Nephron progenitor cell (in vitro differentiated cells): ENCODE results near the gene TMEM250.

Source experiments
- DNase-seq: peaks from one replicate; pipeline ENCODE4 v3.0.0; 2021
- H3K27ac Mint-ChIP-seq: 2 replicates; pipeline ENCODE4 v1.8.0; 2021; ENCODE audit warnings: mild to moderate bottlenecking, moderate library complexity, mixed read lengths
- H3K27me3 Mint-ChIP-seq: 2 replicates; pipeline ENCODE4 v1.8.0; 2021; ENCODE audit warnings: mild to moderate bottlenecking, low read depth, mixed read lengths; ENCODE audit not compliant: poor library complexity
- H3K36me3 Mint-ChIP-seq: 2 replicates; pipeline ENCODE4 v1.8.0; 2021; ENCODE audit warnings: low read depth, mixed read lengths
- H3K4me1 Mint-ChIP-seq: 2 replicates; pipeline ENCODE4 v1.8.0; 2021; ENCODE audit warnings: mixed read lengths
- H3K4me3 Mint-ChIP-seq: 2 replicates; pipeline ENCODE4 v1.8.0; 2021; ENCODE audit warnings: mild to moderate bottlenecking, moderate library complexity, mixed read lengths
- H3K9me3 Mint-ChIP-seq: 2 replicates; pipeline ENCODE4 v1.8.0; 2021; ENCODE audit warnings: mild to moderate bottlenecking, moderate library complexity, mixed read lengths
- TF ChIP-seq, protein P1 (sequence below): fragments of 200-600 bp; sonication (generic); IDR thresholded peaks from 2 replicates; pipeline ENCODE4 v1.5.0; 2021; ENCODE audit warnings: antibody characterized with exemption

The TMEM250 gene

DNA sequence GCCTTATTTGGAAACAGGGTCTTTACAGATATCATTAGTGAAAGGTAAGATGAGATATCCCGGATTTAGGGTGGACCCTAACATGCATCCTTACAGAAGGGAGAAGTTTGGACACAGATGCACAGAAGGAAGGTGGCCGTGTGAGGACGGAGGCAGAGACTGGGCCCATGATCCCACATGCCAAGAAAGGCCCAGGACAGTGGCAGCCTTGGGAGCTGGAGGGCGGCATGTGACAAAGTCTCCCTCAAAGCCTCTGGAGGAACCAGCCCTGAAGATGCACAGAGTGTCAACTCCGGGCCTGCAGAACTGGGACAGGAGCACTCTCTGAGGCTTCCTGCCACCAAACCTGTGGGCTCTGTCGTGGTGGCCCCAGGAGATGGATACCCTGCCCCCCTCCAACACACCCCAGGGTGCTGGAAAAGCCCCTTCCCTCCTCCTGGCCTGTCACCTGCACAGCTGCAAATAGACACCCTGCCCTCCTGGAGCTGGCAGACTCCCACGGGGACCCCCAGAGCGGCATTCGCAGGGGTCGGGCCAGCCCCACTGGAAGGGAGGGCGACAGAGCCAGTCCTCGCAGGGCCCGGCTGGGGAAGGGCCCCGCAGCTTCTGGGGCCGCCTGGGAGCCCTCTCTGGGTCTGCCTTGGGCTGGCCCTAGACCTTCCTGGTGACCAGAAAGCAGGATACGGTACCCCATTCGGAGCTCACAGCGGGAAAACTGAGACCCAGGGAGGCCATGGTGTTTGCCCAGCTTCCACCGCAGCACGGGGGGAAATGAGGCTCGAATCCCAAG is 31.5 kb downstream of the TMEM250 start:
- Mint-ChIP-seq H3K9me3 (no peaks in the 10 kb centered on the region), H3K4me3 (no peak overlapping the region), H3K4me1 (peaks cover 46% of the 10 kb centered on the region), H3K36me3 (no peaks in the 10 kb centered on the region), H3K27ac (no peak overlapping the region), H3K27me3 (no peaks in the 10 kb centered on the region)
- TF ChIP-seq, protein P1, sequence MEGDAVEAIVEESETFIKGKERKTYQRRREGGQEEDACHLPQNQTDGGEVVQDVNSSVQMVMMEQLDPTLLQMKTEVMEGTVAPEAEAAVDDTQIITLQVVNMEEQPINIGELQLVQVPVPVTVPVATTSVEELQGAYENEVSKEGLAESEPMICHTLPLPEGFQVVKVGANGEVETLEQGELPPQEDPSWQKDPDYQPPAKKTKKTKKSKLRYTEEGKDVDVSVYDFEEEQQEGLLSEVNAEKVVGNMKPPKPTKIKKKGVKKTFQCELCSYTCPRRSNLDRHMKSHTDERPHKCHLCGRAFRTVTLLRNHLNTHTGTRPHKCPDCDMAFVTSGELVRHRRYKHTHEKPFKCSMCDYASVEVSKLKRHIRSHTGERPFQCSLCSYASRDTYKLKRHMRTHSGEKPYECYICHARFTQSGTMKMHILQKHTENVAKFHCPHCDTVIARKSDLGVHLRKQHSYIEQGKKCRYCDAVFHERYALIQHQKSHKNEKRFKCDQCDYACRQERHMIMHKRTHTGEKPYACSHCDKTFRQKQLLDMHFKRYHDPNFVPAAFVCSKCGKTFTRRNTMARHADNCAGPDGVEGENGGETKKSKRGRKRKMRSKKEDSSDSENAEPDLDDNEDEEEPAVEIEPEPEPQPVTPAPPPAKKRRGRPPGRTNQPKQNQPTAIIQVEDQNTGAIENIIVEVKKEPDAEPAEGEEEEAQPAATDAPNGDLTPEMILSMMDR, result no peak
- DNase-seq, result no peak

DNA sequence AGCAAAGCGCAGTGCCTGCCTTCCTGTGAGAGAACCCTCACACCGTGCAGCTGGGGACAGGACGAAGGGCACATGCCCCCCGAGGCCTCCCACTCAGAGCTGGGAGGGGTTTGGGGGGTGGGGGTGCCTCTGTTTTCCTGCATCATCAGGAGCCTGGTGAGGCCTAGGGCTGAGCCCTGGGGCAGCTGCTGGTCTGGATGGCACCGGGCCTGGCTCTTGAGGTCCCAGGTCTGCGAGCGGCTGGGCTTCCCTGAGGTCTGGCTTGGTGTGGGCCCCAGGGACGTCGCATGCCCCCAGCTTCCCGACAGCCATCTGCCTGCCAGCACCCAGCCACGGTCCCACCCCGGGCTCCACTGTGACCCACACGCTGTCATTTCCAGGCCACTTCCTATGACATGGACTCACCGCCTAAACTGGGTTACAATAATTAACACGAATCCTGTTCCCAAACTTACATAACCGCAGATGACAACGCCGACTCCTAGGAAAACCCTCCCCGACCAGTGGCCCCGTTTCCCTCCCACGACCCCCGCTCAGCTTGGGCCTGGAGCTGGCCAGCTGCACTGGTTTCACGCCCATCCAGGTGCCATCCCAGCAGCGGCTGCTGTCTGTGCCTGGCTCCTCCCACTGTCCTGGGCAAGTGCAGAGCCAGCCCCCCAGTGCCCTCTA is 32.3 kb downstream of the TMEM250 start:
- H3K4me3 Mint-ChIP-seq, result no peak overlapping the region

DNA sequence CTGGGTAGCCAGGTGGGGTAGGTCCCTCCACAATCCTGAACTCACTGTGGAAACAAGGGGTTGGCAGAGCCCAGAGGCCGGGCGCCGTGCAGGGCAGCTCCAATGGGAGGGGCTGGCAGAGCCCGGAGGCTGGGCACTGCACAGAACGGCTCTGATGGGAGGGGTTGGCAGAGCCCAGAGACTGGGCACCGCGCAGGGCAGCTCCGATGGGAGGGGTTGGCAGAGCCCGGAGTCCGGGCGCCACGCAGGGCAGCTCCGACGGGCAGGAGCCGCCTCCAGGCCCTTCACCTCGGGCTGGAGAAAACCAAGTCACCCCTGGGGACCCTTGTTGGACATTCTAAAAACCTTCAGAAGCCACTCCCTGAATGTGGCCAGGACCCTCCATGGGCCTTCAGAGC is 32.9 kb downstream of the TMEM250 start:
- Mint-ChIP-seq H3K4me1 (peaks cover 40% of the 10 kb centered on the region), H3K36me3 (no peaks in the 10 kb centered on the region), H3K27ac (no peak overlapping the region), H3K27me3 (no peaks in the 10 kb centered on the region), H3K4me3 (no peak overlapping the region), H3K9me3 (no peaks in the 10 kb centered on the region)
- TF ChIP-seq, protein P1, result no peak
- no peak for DNase-seq

More for the DNA sequence above, 32.3 kb downstream of the TMEM250 start:
- no peak for DNase-seq
- no peaks in the 10 kb centered on the region for H3K27me3 Mint-ChIP-seq
- no peaks in the 10 kb centered on the region for H3K9me3 Mint-ChIP-seq
- no peak overlapping the region for H3K27ac Mint-ChIP-seq
- TF ChIP-seq, protein P1, result no peak
- H3K36me3 Mint-ChIP-seq, result no peaks in the 10 kb centered on the region
- peaks cover 41% of the 10 kb centered on the region for H3K4me1 Mint-ChIP-seq

DNA sequence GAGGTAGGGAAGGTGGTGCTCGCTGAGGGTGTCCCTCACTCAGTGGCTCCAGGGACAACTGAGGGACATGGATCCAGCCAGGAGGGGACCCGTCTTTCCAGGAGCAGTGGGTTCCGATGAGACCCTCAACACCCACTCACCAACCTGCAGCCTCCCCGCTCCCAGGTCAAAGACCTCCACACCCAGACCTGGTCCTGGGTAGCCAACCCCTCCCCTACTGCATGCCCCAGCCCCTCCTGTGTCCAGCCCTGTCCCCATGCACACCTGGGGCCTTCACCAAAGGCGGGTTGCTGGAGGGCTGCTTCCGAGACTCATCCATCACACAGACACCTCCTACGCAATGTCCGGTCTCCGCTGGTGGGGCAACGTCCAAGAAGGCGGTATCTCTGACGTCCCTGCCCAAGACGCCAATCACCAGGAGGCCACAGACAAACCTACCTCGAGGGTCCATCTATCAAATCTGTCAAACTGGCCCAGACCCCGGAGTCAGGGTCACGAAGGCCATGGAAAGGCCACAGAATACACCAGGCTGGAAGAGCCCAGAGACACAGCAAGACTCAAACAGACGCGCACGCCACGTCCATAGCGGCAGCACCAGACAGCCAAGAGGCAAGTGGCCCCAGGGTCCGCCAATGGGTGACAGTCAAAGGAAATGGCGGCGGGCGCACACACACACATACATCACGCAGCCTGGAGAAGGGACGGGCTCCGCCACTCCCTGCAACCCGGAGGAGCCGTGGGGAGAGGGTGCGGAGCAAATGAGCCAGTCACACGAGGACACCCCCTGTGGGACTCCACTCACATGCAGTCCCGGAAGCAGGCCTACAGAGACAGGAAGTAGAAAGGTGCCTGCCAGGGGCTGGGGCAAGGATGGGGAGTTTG is 34.4 kb downstream of the TMEM250 start:
- Mint-ChIP-seq H3K4me1 (peaks cover 41% of the 10 kb centered on the region), H3K36me3 (no peaks in the 10 kb centered on the region), H3K27me3 (no peaks in the 10 kb centered on the region), H3K4me3 (no peak overlapping the region), H3K9me3 (no peaks in the 10 kb centered on the region), H3K27ac (no peak overlapping the region)
- no peak for DNase-seq
- TF ChIP-seq, protein P1, result no peak

DNA sequence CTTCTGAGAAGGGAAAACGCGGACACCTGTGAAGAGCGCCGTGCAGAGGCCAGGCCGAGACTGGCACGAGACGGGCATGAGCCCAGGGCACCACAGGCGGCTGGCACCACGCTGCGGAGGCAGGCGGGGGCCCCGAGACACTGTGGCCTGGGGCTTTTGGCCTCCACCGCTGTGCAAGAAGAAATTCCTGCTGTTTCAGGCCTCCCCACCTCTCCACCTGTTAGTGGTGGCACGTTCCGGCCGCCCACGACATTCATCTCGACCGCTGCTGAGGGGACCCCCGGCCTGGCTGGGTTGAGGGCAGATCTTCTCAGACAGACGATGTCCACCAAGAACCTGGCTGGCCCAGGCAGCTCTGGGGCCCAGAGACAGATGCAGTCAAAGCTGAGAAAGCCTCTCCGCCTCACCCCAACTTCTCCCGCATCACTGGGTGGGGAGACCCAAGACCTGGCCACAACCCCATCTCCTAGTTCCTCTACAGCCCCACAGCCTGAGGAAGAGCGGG is 35.1 kb downstream of the TMEM250 start:
- H3K36me3 Mint-ChIP-seq, result no peaks in the 10 kb centered on the region
- TF ChIP-seq, protein P1, result no peak
- H3K9me3 Mint-ChIP-seq, result no peaks in the 10 kb centered on the region
- H3K4me1 Mint-ChIP-seq, result peaks cover 41% of the 10 kb centered on the region
- H3K27ac Mint-ChIP-seq, result no peak overlapping the region
- H3K27me3 Mint-ChIP-seq, result no peaks in the 10 kb centered on the region
- DNase-seq, result no peak
- H3K4me3 Mint-ChIP-seq, result no peak overlapping the region
